Pancreas (tissue), 10 donors: ENCODE measurements around the gene CCP110. TPM values are rescaled to one million over a fixed set of nuclear protein-coding genes. Genes with fewer than 3 reads are reported as not detected.

Experiments used
- ATAC-seq, 4 donors: fragments of 200-7000 bp; cut with Tn5 transposase; one replicate each; pipeline versions ENCODE4 v1.8.0 to v1.9.1; 2020; ENCODE audit warnings: mild to moderate bottlenecking in 4 of 4, moderate library complexity in 4 of 4
- DNase-seq, 6 donors: peaks; one replicate each; pipeline ENCODE4 v3.0.0-alpha.2; 2020
- FAIRE-seq: peaks from 2 replicates; lab custom pipeline; 2012; peaks lifted over from hg19 to GRCh38; lab: Jason Lieb, UNC
- H3K27ac ChIP-seq, 4 donors: fragments of 200-600 bp; sonication (generic); 1 replicate in 3 of 4; 2 replicates in 1 of 4; pipeline versions ENCODE4 v1.5.0 to v1.8.0; 2020
- H3K27me3 ChIP-seq, 4 donors: fragments of 200-600 bp; one replicate each; pipeline ENCODE4 v1.8.0; 2021
- H3K36me3 ChIP-seq, 3 donors: fragments of 200-600 bp; sonication (generic) in 1 of 3; one replicate each; pipeline versions ENCODE4 v1.5.0 to v1.8.0; 2020 to 2021
- H3K4me1 ChIP-seq, 3 donors: fragments of 200-600 bp; one replicate each; pipeline ENCODE4 v1.8.0; 2021
- H3K4me3 ChIP-seq, 4 donors: fragments of 200-600 bp; sonication (generic) in 2 of 4; one replicate each; pipeline versions ENCODE4 v1.5.0 to v1.8.0; 2020 to 2021
- H3K9me3 ChIP-seq, 4 donors: fragments of 200-600 bp; one replicate each; pipeline ENCODE4 v1.8.0; 2021
- WGBS, 2 donors: extraction: QIAGEN DNeasy Blood & Tissue Kit; methylation state at CpG; one replicate each; pipeline ENCODE4 v1.1.7; 2013; 5-methylcytosine and 5-hydroxymethylcytosine counted together
- intact Hi-C, 3 donors: fragments of 100-400 bp; cut with DNase I; formaldehyde crosslinking; loops; one replicate each; pipeline versions ENCODE4 v1.11.1 to v1.14.2; 2022
- polyA plus RNA-seq, 2 donors: library from polyadenylated mRNA; stranded (reverse); fragments of 200-250 nt; gene quantifications; one replicate each; pipeline ENCODE4 v1.2.3, GENCODE V29; 2013
- total RNA-seq, 6 donors: library from RNA; stranded (reverse); fragmentation: NEBNext Ultra II Directional in 4 of 6; extraction: Animal tissue kit (Norgen Biotek cat#: 25700) in 4 of 6; gene quantifications; one replicate each; pipeline versions ENCODE4 v1.2.1 to v1.2.4, GENCODE V29; 2021 to 2023
- TF ChIP-seq, protein P1 (sequence below), 4 donors: fragments of 200-600 bp; sonication (generic) in 3 of 4; IDR thresholded peaks; one replicate each; pipeline versions ENCODE4 v1.5.0 to v1.8.0; 2021; ENCODE audit warnings: antibody characterized with exemption in 4 of 4
- donor health status: healthy with polysubstance abuse.
- donor health status: DM: no; HTN: no; CAD: no; lungs with moderate emphysema.
- donor health status: DM: no; HTN: no; CAD: no.
- donor health status: control.
- donor health status: control.
- donor health status: Bipolar disorder and iron deficiency.
- donor health status: DM: yes; HTN: yes; CAD: no.
- donor health status: DM: no; HTN: no; CAD: no.
- donor health status: DM: no; HTN: no; CAD: no.
- donor health status: DM: yes; HTN: yes; CAD: no.

CCP110 gene
- total and polyA plus RNA-seq, 8 donors, result 2.7 to 7.9 (median 5.1) TPM

DNA sequence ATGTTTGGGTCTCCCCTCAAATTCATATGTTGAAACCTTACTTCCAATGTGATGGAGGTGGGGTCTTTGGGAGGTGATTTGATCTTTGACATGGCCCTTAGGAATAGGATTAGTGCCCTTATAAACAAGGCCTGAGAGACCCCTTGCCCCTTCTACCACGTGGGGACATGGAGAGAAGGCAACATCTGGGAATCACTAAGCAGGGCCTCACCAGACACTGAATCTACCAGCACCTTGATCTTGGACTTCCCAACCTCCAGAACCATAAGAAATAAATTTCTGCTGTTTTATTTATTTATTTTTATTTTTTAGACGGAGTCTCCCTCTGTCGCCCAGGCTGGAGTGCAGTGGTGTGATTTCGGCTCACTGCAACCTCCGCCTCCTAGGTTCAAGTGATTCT lies 42.0 kb upstream of the CCP110 start:
- 83 to 85% methylated on average over 5 of the region's 5 CpGs for WGBS, 2 donors
- intact Hi-C loops, result no loop called here
- ATAC-seq (no peak), DNase-seq (no peak), FAIRE-seq (no peak)
- no peaks in the 10 kb centered on the region for H3K27me3 ChIP-seq
- TF ChIP-seq, protein P1, sequence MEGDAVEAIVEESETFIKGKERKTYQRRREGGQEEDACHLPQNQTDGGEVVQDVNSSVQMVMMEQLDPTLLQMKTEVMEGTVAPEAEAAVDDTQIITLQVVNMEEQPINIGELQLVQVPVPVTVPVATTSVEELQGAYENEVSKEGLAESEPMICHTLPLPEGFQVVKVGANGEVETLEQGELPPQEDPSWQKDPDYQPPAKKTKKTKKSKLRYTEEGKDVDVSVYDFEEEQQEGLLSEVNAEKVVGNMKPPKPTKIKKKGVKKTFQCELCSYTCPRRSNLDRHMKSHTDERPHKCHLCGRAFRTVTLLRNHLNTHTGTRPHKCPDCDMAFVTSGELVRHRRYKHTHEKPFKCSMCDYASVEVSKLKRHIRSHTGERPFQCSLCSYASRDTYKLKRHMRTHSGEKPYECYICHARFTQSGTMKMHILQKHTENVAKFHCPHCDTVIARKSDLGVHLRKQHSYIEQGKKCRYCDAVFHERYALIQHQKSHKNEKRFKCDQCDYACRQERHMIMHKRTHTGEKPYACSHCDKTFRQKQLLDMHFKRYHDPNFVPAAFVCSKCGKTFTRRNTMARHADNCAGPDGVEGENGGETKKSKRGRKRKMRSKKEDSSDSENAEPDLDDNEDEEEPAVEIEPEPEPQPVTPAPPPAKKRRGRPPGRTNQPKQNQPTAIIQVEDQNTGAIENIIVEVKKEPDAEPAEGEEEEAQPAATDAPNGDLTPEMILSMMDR (IDR thresholded peaks at IDR 0.05), result no peak
- no peaks in the 10 kb centered on the region for H3K9me3 ChIP-seq
- H3K4me1 ChIP-seq, result no peaks in the 10 kb centered on the region
- H3K36me3 ChIP-seq, result no peaks in the 10 kb centered on the region
- H3K4me3 ChIP-seq, result no peak overlapping the region
- no peak overlapping the region for H3K27ac ChIP-seq

DNA sequence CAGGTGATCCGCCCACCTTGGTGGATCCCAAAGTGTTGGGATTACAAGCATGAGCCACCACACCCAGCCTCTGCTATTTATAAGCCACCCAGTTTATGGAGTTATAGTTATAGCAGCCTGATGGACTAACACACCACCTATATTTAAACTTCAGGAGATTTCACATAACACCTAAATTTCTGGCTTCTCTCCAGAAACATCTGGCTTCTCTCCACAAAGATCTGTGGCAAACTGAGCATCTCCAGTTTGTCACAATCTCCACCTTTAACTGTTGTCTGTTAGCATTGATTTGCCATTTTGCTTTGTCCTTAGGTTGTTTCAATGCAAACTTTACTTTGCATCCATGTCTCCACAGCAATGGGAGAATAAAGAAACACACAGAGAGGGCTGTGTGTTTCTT lies 41.5 kb upstream of the CCP110 start:
- no peak for ATAC-seq
- WGBS, 2 donors, result 78 to 93% methylated on average over 1 of the region's 1 CpG

DNA sequence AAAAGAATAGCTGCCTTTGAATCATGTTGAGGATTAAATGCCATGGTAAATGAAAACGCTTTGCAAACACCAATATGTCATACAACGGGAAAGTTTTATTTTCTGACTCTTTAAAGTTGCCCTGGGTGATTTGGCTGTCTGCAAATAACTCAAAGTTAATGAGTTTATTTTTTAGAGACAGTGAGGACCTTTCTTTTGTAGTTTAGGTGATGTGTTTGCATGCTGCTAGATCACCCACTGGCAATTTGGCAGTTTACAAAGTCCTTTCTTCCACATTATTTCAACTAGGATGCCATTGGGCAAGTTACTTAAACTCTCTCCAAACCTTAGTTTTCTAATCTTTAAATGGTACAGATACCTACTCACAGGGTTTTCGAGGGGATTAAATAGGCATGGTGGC lies 39.6 kb upstream of the CCP110 start:
- TF ChIP-seq, protein P1 (IDR thresholded peaks at IDR 0.05), result no peak
- intact Hi-C loops, result no loop called here
- H3K4me3 ChIP-seq, result no peak overlapping the region
- H3K9me3 ChIP-seq, result no peaks in the 10 kb centered on the region
- H3K27me3 ChIP-seq, result no peaks in the 10 kb centered on the region
- no peak for DNase-seq
- 81% methylated on average over 3 of the region's 3 CpGs for WGBS, 2 donors
- H3K36me3 ChIP-seq, result no peaks in the 10 kb centered on the region
- ATAC-seq, result no peak
- H3K4me1 ChIP-seq, result no peaks in the 10 kb centered on the region
- no peak for FAIRE-seq
- no peak overlapping the region for H3K27ac ChIP-seq

More for the DNA sequence above, 41.5 kb upstream of the CCP110 start:
- Histone ChIP-seq H3K36me3 (no peaks in the 10 kb centered on the region), H3K4me1 (no peaks in the 10 kb centered on the region), H3K27me3 (no peaks in the 10 kb centered on the region), H3K27ac (no peak overlapping the region), H3K9me3 (no peaks in the 10 kb centered on the region), H3K4me3 (no peak overlapping the region)
- FAIRE-seq, result no peak
- intact Hi-C loops, result no loop called here
- DNase-seq, result no peak
- TF ChIP-seq, protein P1 (IDR thresholded peaks at IDR 0.05), result no peak

DNA sequence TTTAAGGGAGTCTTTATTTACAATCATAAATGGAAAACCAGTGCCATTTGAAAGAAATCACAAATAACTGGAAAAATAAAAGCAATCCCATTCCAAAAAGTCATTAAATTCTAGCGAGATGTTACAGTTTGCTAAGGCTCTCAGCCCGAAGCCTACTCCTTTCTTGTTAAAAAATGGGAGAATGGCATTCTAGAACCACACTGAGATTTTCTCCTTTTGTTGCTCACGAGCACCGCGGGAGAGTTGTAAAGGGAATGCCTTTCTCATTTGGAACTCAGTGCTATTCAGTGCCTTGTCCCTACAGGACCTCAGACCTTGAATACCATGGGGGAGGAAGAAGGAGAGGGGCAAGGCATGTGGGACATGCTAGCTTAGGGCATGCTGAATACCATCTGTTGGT lies 38.1 kb upstream of the CCP110 start:
- TF ChIP-seq, protein P1 (IDR thresholded peaks at IDR 0.05), result no peak
- 82 to 88% methylated on average over 5 of the region's 5 CpGs for WGBS, 2 donors
- Histone ChIP-seq H3K4me1 (no peaks in the 10 kb centered on the region), H3K9me3 (no peaks in the 10 kb centered on the region), H3K27ac (no peak overlapping the region), H3K36me3 (no peaks in the 10 kb centered on the region), H3K27me3 (no peaks in the 10 kb centered on the region), H3K4me3 (no peak overlapping the region)
- FAIRE-seq (no peak), DNase-seq (no peak), ATAC-seq (no peak)
- intact Hi-C loops, result no loop called here

DNA sequence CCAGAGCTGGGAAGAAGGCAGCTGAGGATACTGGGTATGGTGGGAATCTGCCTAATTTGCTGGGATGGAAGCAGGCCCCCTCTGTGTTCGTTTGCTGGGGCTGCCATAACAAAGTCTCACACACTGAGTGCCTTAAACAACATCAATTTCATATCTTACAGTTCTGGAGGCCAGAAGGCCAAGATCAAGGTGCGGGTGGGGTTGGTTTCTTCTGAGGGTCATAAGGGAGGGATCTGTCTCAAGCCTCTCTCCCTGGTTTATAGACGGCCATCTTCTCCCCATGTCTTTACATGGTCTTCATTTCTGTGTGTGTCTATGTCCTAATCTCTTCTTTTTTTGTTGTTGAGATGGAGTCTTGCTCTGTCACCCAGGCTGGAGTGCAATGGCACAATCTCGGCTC lies 37.7 kb upstream of the CCP110 start:
- whole genome bisulfite sequencing, 2 donors, result 62 to 84% methylated on average over 4 of the region's 4 CpGs
- no peak for FAIRE-seq
- no peak for DNase-seq
- intact Hi-C loops, result no loop called here
- Histone ChIP-seq H3K4me3 (no peak overlapping the region), H3K27me3 (no peaks in the 10 kb centered on the region), H3K27ac (no peak overlapping the region), H3K4me1 (no peaks in the 10 kb centered on the region), H3K9me3 (no peaks in the 10 kb centered on the region), H3K36me3 (no peaks in the 10 kb centered on the region)
- TF ChIP-seq, protein P1 (IDR thresholded peaks at IDR 0.05), result no peak
- no peak for ATAC-seq
